K562 (cell line): ENCODE measurements around the gene KRTAP10-4. TPM values are rescaled to one million over a fixed set of nuclear protein-coding genes. Genes with fewer than 3 reads are reported as not detected.

Experiments used
- ATAC-seq: fragments of 200-7000 bp; cut with Tn5 transposase; 3 replicates; pipeline ENCODE4 v1.9.1; 2020; ENCODE audit warnings: moderate library complexity
- BruUV-seq: library from RNA; stranded (reverse); fragments of 400-500 nt; replicated peaks from 2 replicates; lab custom pipeline; 2021; lab: Mats Ljungman, UMichigan
- CTCF ChIA-PET: fragments of 300-600 bp; formaldehyde crosslinking; extraction: SDS; loops from one replicate; lab custom pipeline; 2021; ENCODE audit warnings: low intra/inter-chr PET ratio; lab: Yijun Ruan, JAX
- POLR2A ChIA-PET: fragments of 300-600, 350-650 bp; sonication (Branson Sonifier 250); formaldehyde crosslinking; extraction: SDS; loops from one replicate; lab custom pipeline; 2021; ENCODE audit warnings: antibody characterized with exemption, inconsistent platforms; lab: Yijun Ruan, JAX
- DNase-seq, 4 experiments: peaks; one replicate each; pipeline versions ENCODE4 v3.0.0 to v3.0.0-alpha.2; 2011 to 2018; ENCODE audit warnings: low spot score in 3 of 4, mixed read lengths in 3 of 4; ENCODE audit errors: extremely low read depth in 1 of 4
- FAIRE-seq: peaks from 2 replicates; lab custom pipeline; 2011; peaks lifted over from hg19 to GRCh38; lab: Jason Lieb, UNC
- H2AFZ ChIP-seq: 2 replicates; pipeline ENCODE4 v1.6.0; 2011; ENCODE audit warnings: low read depth, low read length, control low read depth, inconsistent platforms
- H3K27ac ChIP-seq: fragments of 200-600 bp; 3 replicates; pipeline ENCODE4 v1.8.0; 2011; ENCODE audit warnings: low read depth, mild to moderate bottlenecking, control low read depth, inconsistent platforms, low read length, moderate library complexity, mixed read lengths; ENCODE audit errors: extremely low read depth
- H3K27me3 ChIP-seq, 2 experiments: fragments of 300-600 bp in 1 of 2; 2 replicates in 1 of 2; 3 replicates in 1 of 2; pipeline versions ENCODE4 v1.6.0 to v1.8.0; 2011; ENCODE audit warnings: inconsistent platforms in 2 of 2, low read length in 2 of 2, mild to moderate bottlenecking in 1 of 2, mixed read lengths in 1 of 2, moderate library complexity in 1 of 2; ENCODE audit not compliant: control insufficient read depth in 2 of 2, insufficient read depth in 2 of 2
- H3K36me3 ChIP-seq: fragments of 300-600 bp; 3 replicates; pipeline ENCODE4 v1.8.0; 2011; ENCODE audit warnings: mild to moderate bottlenecking, low read length, inconsistent platforms; ENCODE audit not compliant: control insufficient read depth, insufficient read depth
- H3K4me1 ChIP-seq, 2 experiments: fragments of 200-600 bp in 1 of 2; replicated peaks in 1 of 2; 2 replicates in 1 of 2; 3 replicates in 1 of 2; pipeline versions ENCODE4 v1.5.1 to v1.8.0; 2011; ENCODE audit warnings: inconsistent platforms in 2 of 2, low read length in 2 of 2, mild to moderate bottlenecking in 1 of 2, mixed read lengths in 1 of 2, moderate library complexity in 1 of 2; ENCODE audit not compliant: control insufficient read depth in 2 of 2, insufficient read depth in 2 of 2
- H3K4me2 ChIP-seq: 2 replicates; pipeline ENCODE4 v1.6.1; 2011; ENCODE audit warnings: low read length, control low read depth, inconsistent platforms, mixed read lengths; ENCODE audit not compliant: insufficient read depth
- H3K4me3 ChIP-seq: fragments of 200-600 bp; sonication (generic), shearing (Covaris generic); 2 replicates; pipeline ENCODE4 v1.5.1; 2016; ENCODE audit warnings: control low read depth, inconsistent platforms
- H3K79me2 ChIP-seq: fragments of 200-600 bp; 3 replicates; pipeline ENCODE4 v1.8.0; 2011; ENCODE audit warnings: low read length, inconsistent platforms; ENCODE audit not compliant: control insufficient read depth, insufficient read depth
- H3K9ac ChIP-seq, 2 experiments: 2 replicates each; pipeline versions ENCODE4 v1.6.0 to v1.6.1; 2011; ENCODE audit warnings: low read depth in 2 of 2, low read length in 2 of 2, control low read depth in 1 of 2, inconsistent platforms in 1 of 2, mild to moderate bottlenecking in 1 of 2, mixed read lengths in 1 of 2; ENCODE audit not compliant: insufficient read depth in 1 of 2
- H3K9me1 ChIP-seq: one replicate; pipeline ENCODE4 v1.6.0; 2011; ENCODE audit warnings: inconsistent platforms, mild to moderate bottlenecking, low read length, moderate library complexity; ENCODE audit not compliant: control insufficient read depth, insufficient read depth
- H3K9me3 ChIP-seq: replicated peaks from 2 replicates; pipeline ENCODE4 v1.5.1; 2011; ENCODE audit warnings: low read depth, low read length, inconsistent platforms; ENCODE audit not compliant: control insufficient read depth, insufficient read depth
- H4K20me1 ChIP-seq: replicated peaks from 2 replicates; pipeline ENCODE4 v1.6.1; 2011; ENCODE audit warnings: low read length, inconsistent platforms, mixed read lengths; ENCODE audit not compliant: control insufficient read depth, insufficient read depth
- BCOR ChIP-seq: fragments of 450-650 bp; IDR thresholded peaks from 2 replicates; pipeline ENCODE4 v1.6.1; 2016
- ELF2 ChIP-seq: fragments of 250-450 bp; sonication (Bioruptor Pico); IDR thresholded peaks from 2 replicates; pipeline ENCODE4 v1.5.0; 2021; ENCODE audit warnings: mild to moderate bottlenecking
- FOSL1 ChIP-seq: fragments of 200-800 bp; sonication (Bioruptor generic); conservative IDR thresholded peaks from 2 replicates; pipeline ENCODE4 v1.6.1; 2016; ENCODE audit warnings: missing genetic modification characterization, missing compliant biosample characterization
- KLF6 ChIP-seq: fragments of 250-450 bp; sonication (Bioruptor Pico); IDR thresholded peaks from 2 replicates; pipeline ENCODE4 v1.4.0; 2020; ENCODE audit warnings: mild to moderate bottlenecking, moderate library complexity, borderline replicate concordance
- NCOR1 ChIP-seq: fragments of 450-650 bp; IDR thresholded peaks from 2 replicates; pipeline ENCODE4 v1.6.1; 2016; ENCODE audit warnings: mild to moderate bottlenecking, moderate library complexity
- NEUROD1 ChIP-seq: fragments of 150-350 bp; IDR thresholded peaks from 2 replicates; pipeline ENCODE4 v1.6.1; 2014; ENCODE audit warnings: borderline replicate concordance, low read length, low read depth; ENCODE audit not compliant: partially characterized antibody
- WGBS: fragments of 100-300 bp; shearing (Covaris generic); methylation state at CpG from one replicate; pipeline ENCODE4 v1.1.6; 2016; ENCODE audit warnings: low coverage, mixed read lengths; ENCODE audit not compliant: insufficient coverage; ENCODE audit errors: missing lambda C conversion rate; 5-methylcytosine and 5-hydroxymethylcytosine counted together
- in situ Hi-C: fragments of 300-500 bp; cut with MboI; formaldehyde crosslinking; loops from 4 replicates; pipeline ENCODE4 v1.15.0; 2018; ENCODE audit warnings: inconsistent platforms, mixed read lengths
- intact Hi-C: fragments of 100-400 bp; cut with micrococcal nuclease; formaldehyde crosslinking; loops from 2 replicates; pipeline ENCODE4 v1.14.2; 2022
- polyA plus RNA-seq, 8 experiments: library from polyadenylated mRNA; depleted of rRNA in 4 of 8; stranded (reverse) in 5 of 8; unstranded in 3 of 8; fragments of >200 nt; fragmentation: Nextera tagmentation in 2 of 8; fragmentation: Illumina TruSeq in 1 of 8; extraction: Ambion mirVana in 2 of 8; extraction: Trizol in 1 of 8; gene quantifications; 2 replicates each; pipeline versions ENCODE4 v1.2.1 to v1.2.3, GENCODE V29; 2011 to 2014; ENCODE audit warnings: inconsistent platforms in 1 of 8, missing spikeins in 1 of 8
- total RNA-seq, 7 experiments: library from RNA; depleted of rRNA in 6 of 7; stranded (reverse); fragments of >200 nt in 6 of 7; fragmentation: Illumina TruSeq in 2 of 7; extraction: Trizol in 2 of 7; gene quantifications; 2 replicates each; pipeline versions ENCODE4 v1.2.1 to v1.2.3, GENCODE V29; 2011 to 2021; ENCODE audit warnings: low replicate concordance in 1 of 7

The KRTAP10-4 gene
- total and polyA plus RNA-seq, 9 of the 15 experiments (the other 6 are each of a cell fraction or from before 2014, with no cell fraction given), result not detected

DNA sequence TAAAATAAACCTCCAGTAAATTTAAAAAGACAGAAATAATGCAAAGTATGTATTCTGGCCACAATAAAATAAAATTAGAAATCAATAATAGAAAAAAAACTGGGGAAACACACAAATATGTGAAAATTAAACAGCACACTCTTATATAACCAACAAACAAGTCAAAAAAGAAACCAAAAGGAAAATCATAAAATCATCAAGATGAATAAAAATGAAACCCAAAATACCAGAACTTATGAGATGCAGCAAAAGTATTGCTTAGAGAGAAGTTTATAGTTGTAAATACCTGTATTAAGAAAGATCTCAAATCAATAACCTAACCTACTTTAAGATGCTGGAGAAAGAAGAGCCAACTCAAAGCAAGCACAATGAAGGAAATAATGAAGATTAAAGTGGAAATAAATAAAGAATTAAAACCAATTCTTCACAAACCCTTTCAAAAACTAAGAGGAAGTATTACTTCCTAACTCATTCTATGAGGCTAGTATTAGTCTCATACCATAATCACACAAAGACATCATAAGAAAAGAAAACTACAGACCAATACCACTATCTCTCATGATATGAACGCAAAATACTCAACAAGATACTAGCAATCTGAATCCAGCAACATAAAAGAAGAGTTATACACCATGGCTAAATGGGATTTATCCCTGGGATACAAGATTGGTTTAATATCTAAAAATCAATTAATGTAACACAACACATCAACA is 8.5 kb upstream of the KRTAP10-4 start:
- H3K9me1 ChIP-seq, result no peaks in the 10 kb centered on the region
- no peak for DNase-seq
- no peak for TF ChIP-seq NEUROD1
- TF ChIP-seq FOSL1 (tag), result no peak
- TF ChIP-seq ELF2 (CRISPR knock-in tag), result no peak
- no peak for TF ChIP-seq BCOR
- TF ChIP-seq KLF6 (CRISPR knock-in tag), result no peak
- no peak for TF ChIP-seq NCOR1
- TF ChIP-seq, all 486 proteins: peak for 0
- no peaks in the 10 kb centered on the region for H4K20me1 ChIP-seq
- FAIRE-seq, result no peak
- no peaks in the 10 kb centered on the region for H3K9me3 ChIP-seq
- peaks cover 0 to 2% of the 10 kb centered on the region in 2 experiments; a peak in 1 of 5 replicates for H3K27me3 ChIP-seq
- CTCF ChIA-PET, result no interaction called here
- in situ Hi-C loops (no loop called here), intact Hi-C loops (no loop called here)
- no peak overlapping the region for H3K4me3 ChIP-seq
- no peaks in the 10 kb centered on the region for H3K36me3 ChIP-seq
- H3K9ac ChIP-seq, result no peak overlapping the region
- H3K4me1 ChIP-seq, result peaks cover 0 to 13% of the 10 kb centered on the region in 2 experiments; a peak in 1 of 5 replicates
- POLR2A ChIA-PET, result no interaction called here
- ATAC-seq, result no peak
- no peaks in the 10 kb centered on the region for H3K79me2 ChIP-seq
- no peak overlapping the region for H3K4me2 ChIP-seq
- H3K27ac ChIP-seq, result no peak overlapping the region
- no peak overlapping the region for H2AFZ ChIP-seq
- BruUV-seq, result no TSS peak
- WGBS, result 4% methylated on average over 1 of the region's 1 CpG
